ENCODE results near the gene HMCN1.

- no peak for TF ChIP-seq CTCF (IDR thresholded peaks at IDR 0.05)
- TF ChIP-seq POLR2AphosphoS5 (IDR thresholded peaks at IDR 0.05), result no peak
- no peak for TF ChIP-seq POLR2A (IDR thresholded peaks at IDR 0.05)
Measured at GRCh38 chr1:185931438-185931837, 197.2 kb downstream of the HMCN1 start.
